Measurements from ENCODE around the gene GPR143.

GPR143 gene

DNA sequence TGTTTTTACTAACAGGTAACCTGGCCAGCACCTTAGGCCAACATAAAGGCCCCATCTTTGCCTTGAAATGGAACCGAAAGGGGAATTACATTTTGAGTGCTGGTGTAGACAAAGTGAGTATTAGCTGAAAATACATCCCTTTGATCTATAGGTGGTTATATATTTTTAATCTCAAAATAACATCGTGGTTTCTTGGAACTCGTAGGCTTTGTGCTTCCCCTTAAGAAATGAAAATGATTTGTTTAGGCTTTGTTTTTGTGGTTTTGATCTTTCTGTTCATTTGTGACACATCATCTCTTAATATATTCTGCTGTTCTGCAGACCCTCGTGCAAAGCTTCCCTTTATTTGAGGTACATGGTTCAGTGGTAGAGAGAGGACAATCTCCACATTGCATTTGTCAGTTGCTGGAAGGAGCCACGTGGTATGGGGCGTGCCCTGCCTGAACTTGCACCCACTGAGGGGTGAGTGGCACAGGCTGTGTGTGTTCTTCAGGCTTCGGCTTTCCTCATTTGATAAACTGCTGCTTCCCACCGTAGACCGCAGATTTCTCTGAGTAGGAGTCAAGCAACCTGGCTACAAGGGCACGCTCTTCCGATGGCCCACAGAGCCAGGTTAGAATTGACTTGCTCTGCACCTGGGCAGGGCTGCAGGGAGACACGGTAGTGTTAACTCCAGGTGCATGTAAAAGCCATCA, 72.2 kb downstream of the GPR143 start:
- TF ChIP-seq ZNF548 (tag by site-specific recombination; IDR thresholded peaks at IDR 0.05), result no peak
- no peak for TF ChIP-seq ZNF140 (tag by site-specific recombination; IDR thresholded peaks at IDR 0.05)
- ChIA-PET POLR2A (no interaction called here), CTCF (no interaction called here)
- H3K9me3 ChIP-seq (ENCODE audit: control insufficient read depth, insufficient read depth, low read depth, low read length), result no peaks in the 10 kb centered on the region
- peaks cover 0 to 67% of the 10 kb centered on the region in 2 experiments; a peak in 2 of 3 replicates for H3K36me3 ChIP-seq (ENCODE audit: control insufficient read depth in 2 of 2, insufficient read depth in 1 of 2, low read length in 2 of 2)
- no peak overlapping the region for H3K4me3 ChIP-seq (ENCODE audit: low read depth, low read length)
- H3K27ac ChIP-seq (ENCODE audit: extremely low read depth, low read depth, low read length), result no peak overlapping the region
- H3K4me1 ChIP-seq (ENCODE audit: control insufficient read depth, insufficient read depth, low read length), result no peaks in the 10 kb centered on the region

GRCh38 chrX:9690046-9690445, 75.6 kb downstream of the GPR143 start:
- CTCF ChIA-PET, result no interaction called here
- POLR2A ChIA-PET, result no interaction called here
- Histone ChIP-seq H3K4me1 (ENCODE audit: control insufficient read depth, insufficient read depth, low read length) (no peaks in the 10 kb centered on the region), H3K27ac (ENCODE audit: extremely low read depth, low read depth, low read length) (no peak overlapping the region), H3K9me3 (ENCODE audit: control insufficient read depth, insufficient read depth, low read depth, low read length) (no peaks in the 10 kb centered on the region), H3K4me3 (ENCODE audit: low read depth, low read length) (no peak overlapping the region), H3K36me3 (ENCODE audit: control insufficient read depth in 2 of 2, insufficient read depth in 1 of 2, low read length in 2 of 2) (peaks cover 0 to 62% of the 10 kb centered on the region in 2 experiments; a peak in 1 of 3 replicates)
- no peak for TF ChIP-seq ZSCAN30 (tag by site-specific recombination; IDR thresholded peaks at IDR 0.05)
- TF ChIP-seq ZNF202 (tag by site-specific recombination; IDR thresholded peaks at IDR 0.05; ENCODE audit: borderline replicate concordance), result no peak
- TF ChIP-seq ZNF214 (tag by site-specific recombination; IDR thresholded peaks at IDR 0.05; ENCODE audit: borderline replicate concordance), result no peak
- TF ChIP-seq, protein P1, sequence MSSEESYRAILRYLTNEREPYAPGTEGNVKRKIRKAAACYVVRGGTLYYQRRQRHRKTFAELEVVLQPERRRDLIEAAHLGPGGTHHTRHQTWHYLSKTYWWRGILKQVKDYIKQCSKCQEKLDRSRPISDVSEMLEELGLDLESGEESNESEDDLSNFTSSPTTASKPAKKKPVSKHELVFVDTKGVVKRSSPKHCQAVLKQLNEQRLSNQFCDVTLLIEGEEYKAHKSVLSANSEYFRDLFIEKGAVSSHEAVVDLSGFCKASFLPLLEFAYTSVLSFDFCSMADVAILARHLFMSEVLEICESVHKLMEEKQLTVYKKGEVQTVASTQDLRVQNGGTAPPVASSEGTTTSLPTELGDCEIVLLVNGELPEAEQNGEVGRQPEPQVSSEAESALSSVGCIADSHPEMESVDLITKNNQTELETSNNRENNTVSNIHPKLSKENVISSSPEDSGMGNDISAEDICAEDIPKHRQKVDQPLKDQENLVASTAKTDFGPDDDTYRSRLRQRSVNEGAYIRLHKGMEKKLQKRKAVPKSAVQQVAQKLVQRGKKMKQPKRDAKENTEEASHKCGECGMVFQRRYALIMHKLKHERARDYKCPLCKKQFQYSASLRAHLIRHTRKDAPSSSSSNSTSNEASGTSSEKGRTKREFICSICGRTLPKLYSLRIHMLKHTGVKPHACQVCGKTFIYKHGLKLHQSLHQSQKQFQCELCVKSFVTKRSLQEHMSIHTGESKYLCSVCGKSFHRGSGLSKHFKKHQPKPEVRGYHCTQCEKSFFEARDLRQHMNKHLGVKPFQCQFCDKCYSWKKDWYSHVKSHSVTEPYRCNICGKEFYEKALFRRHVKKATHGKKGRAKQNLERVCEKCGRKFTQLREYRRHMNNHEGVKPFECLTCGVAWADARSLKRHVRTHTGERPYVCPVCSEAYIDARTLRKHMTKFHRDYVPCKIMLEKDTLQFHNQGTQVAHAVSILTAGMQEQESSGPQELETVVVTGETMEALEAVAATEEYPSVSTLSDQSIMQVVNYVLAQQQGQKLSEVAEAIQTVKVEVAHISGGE (tag by site-specific recombination; conservative IDR thresholded peaks at IDR 0.05; ENCODE audit: low read depth), result no peak
- TF ChIP-seq, protein P2, sequence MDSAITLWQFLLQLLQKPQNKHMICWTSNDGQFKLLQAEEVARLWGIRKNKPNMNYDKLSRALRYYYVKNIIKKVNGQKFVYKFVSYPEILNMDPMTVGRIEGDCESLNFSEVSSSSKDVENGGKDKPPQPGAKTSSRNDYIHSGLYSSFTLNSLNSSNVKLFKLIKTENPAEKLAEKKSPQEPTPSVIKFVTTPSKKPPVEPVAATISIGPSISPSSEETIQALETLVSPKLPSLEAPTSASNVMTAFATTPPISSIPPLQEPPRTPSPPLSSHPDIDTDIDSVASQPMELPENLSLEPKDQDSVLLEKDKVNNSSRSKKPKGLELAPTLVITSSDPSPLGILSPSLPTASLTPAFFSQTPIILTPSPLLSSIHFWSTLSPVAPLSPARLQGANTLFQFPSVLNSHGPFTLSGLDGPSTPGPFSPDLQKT (IDR thresholded peaks at IDR 0.05; ENCODE audit: borderline replicate concordance, low read depth, low read length), result no peak
- no peak for TF ChIP-seq ZNF398 (tag by site-specific recombination; IDR thresholded peaks at IDR 0.05)
- TF ChIP-seq ZNF211 (tag by site-specific recombination; IDR thresholded peaks at IDR 0.05; ENCODE audit: low read depth), result no peak
- TF ChIP-seq ZNF645 (tag by site-specific recombination; IDR thresholded peaks at IDR 0.05), result no peak
- TF ChIP-seq ZNF423 (tag by site-specific recombination; IDR thresholded peaks at IDR 0.05), result no peak
- TF ChIP-seq SP3 (tag by site-specific recombination; IDR thresholded peaks at IDR 0.05), result no peak

DNA sequence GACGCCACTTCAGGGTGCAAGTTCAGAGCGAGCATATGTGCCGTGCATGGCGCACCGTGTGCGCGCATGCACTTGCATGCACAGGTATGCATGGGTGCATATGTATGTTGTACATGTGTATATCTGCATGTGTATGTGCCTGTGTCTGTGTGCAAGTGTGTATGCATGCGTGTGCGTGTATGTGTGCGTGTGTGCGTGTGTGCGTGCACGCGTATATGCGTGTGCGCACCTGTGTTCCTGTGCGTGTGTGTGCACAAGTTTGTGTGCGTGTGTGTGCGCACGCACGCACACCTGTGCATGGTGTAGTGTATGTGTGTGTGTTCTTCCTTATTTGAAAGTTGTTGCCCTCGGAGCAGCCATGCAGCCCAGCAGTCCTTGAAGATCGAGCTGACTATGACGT, 76.8 kb downstream of the GPR143 start:
- TF ChIP-seq KLF9 (tag by site-specific recombination; IDR thresholded peaks at IDR 0.05; ENCODE audit: low read depth) (no peak), ZNF785 (tag by site-specific recombination; IDR thresholded peaks at IDR 0.05) (no peak), EGR2 (tag by site-specific recombination; IDR thresholded peaks at IDR 0.05; ENCODE audit: low read depth) (no peak), ZNF76 (tag by site-specific recombination; IDR thresholded peaks at IDR 0.05; ENCODE audit: borderline replicate concordance, low read depth) (no peak), ZNF10 (tag by site-specific recombination; IDR thresholded peaks at IDR 0.05) (no peak)
- CTCF ChIA-PET, result interaction anchor here (0.7 kb wide), 1 partner anchor 12 kb away, joined by 3 read pairs; no protein-coding TSS in a partner anchor
- H3K36me3 ChIP-seq (ENCODE audit: control insufficient read depth in 2 of 2, insufficient read depth in 1 of 2, low read length in 2 of 2), result peaks cover 0 to 65% of the 10 kb centered on the region in 2 experiments; a peak in 1 of 3 replicates
- no peaks in the 10 kb centered on the region for H3K9me3 ChIP-seq (ENCODE audit: control insufficient read depth, insufficient read depth, low read depth, low read length)
- POLR2A ChIA-PET, result no interaction called here
- H3K27ac ChIP-seq (ENCODE audit: extremely low read depth, low read depth, low read length), result no peak overlapping the region
- no peaks in the 10 kb centered on the region for H3K4me1 ChIP-seq (ENCODE audit: control insufficient read depth, insufficient read depth, low read length)
- no peak overlapping the region for H3K4me3 ChIP-seq (ENCODE audit: low read depth, low read length)

Data from HEK293 (cell line).